Keratinocyte (primary cell): Measurements from ENCODE around the gene ZNF14. TPM values are rescaled to one million over a fixed set of nuclear protein-coding genes. Genes with fewer than 3 reads are reported as not detected.
"Not testable (repeated sequence)": the region's sequence is repeated elsewhere in the genome, so short reads cannot be mapped to it uniquely, and the experiment has no call there.

ENCODE experiments used
- DNase-seq: peaks from one replicate; pipeline ENCODE4 v3.0.0-alpha.2; 2011; ENCODE audit warnings: low read depth, missing footprints, low spot score
- FAIRE-seq: peaks from 2 replicates; lab custom pipeline; 2011; peaks lifted over from hg19 to GRCh38; lab: Jason Lieb, UNC
- H2AFZ ChIP-seq: 2 replicates; pipeline ENCODE4 v1.6.0; 2012; ENCODE audit warnings: low read length, control low read depth, inconsistent platforms; ENCODE audit not compliant: control insufficient read depth
- H3K27ac ChIP-seq: 2 replicates; pipeline ENCODE4 v1.5.1; 2011; ENCODE audit warnings: low read length; ENCODE audit not compliant: control insufficient read depth, insufficient read depth
- H3K27me3 ChIP-seq: 3 replicates; pipeline ENCODE4 v1.6.0; 2011; ENCODE audit warnings: low read length; ENCODE audit not compliant: control insufficient read depth, insufficient read depth; ENCODE audit errors: extremely low read depth
- H3K36me3 ChIP-seq, 2 experiments: 2 replicates in 1 of 2; 3 replicates in 1 of 2; pipeline ENCODE4 v1.5.1; 2011; ENCODE audit warnings: low read length in 2 of 2, mild to moderate bottlenecking in 1 of 2; ENCODE audit not compliant: control insufficient read depth in 2 of 2, insufficient read depth in 2 of 2; ENCODE audit errors: extremely low read depth in 1 of 2
- H3K4me1 ChIP-seq: 3 replicates; pipeline ENCODE4 v1.5.1; 2011; ENCODE audit warnings: low read length; ENCODE audit not compliant: control insufficient read depth, insufficient read depth; ENCODE audit errors: extremely low read depth
- H3K4me2 ChIP-seq: 3 replicates; pipeline ENCODE4 v1.6.0; 2011; ENCODE audit warnings: low read depth, low read length; ENCODE audit not compliant: control insufficient read depth, insufficient read depth; ENCODE audit errors: extremely low read depth
- H3K4me3 ChIP-seq, 3 experiments: fragments of 200-600 bp in 1 of 3; sonication (generic) in 1 of 3; 2 replicates in 2 of 3; 3 replicates in 1 of 3; pipeline ENCODE4 v1.5.1; 2011 to 2016; ENCODE audit warnings: low read length in 3 of 3, mild to moderate bottlenecking in 3 of 3, control low read depth in 2 of 3, inconsistent platforms in 1 of 3, low read depth in 1 of 3, mixed read lengths in 1 of 3, mixed run types in 1 of 3, moderate library complexity in 1 of 3; ENCODE audit not compliant: control insufficient read depth in 2 of 3, insufficient read depth in 2 of 3; ENCODE audit errors: extremely low read depth in 1 of 3
- H3K79me2 ChIP-seq: 2 replicates; pipeline ENCODE4 v1.6.0; 2012; ENCODE audit warnings: low read length; ENCODE audit not compliant: control insufficient read depth, insufficient read depth
- H3K9ac ChIP-seq: 3 replicates; pipeline ENCODE4 v1.6.0; 2011; ENCODE audit warnings: low read length; ENCODE audit not compliant: control insufficient read depth, insufficient read depth; ENCODE audit errors: extremely low read depth
- H3K9me1 ChIP-seq: 3 replicates; pipeline ENCODE4 v1.6.0; 2011; ENCODE audit warnings: low read length; ENCODE audit not compliant: control insufficient read depth, insufficient read depth; ENCODE audit errors: extremely low read depth
- H3K9me3 ChIP-seq: 2 replicates; pipeline ENCODE4 v1.5.1; 2012; ENCODE audit warnings: low read depth, low read length; ENCODE audit not compliant: control insufficient read depth
- H4K20me1 ChIP-seq: 3 replicates; pipeline ENCODE4 v1.6.0; 2011; ENCODE audit warnings: low read length; ENCODE audit not compliant: control insufficient read depth, insufficient read depth; ENCODE audit errors: extremely low read depth
- EZH2 ChIP-seq: IDR thresholded peaks from one replicate; pipeline ENCODE4 v1.6.1; 2012; ENCODE audit warnings: inconsistent platforms, mild to moderate bottlenecking, low read length, moderate library complexity
- dilution Hi-C: fragments of 300-500 bp; cut with MboI; formaldehyde crosslinking; loops from one replicate; pipeline ENCODE4 v1.7.0; 2020; ENCODE audit warnings: low sequenced_read_pairs; ENCODE audit not compliant: extremely low pct_ligation_motif_present
- polyA plus RNA-seq, 5 experiments: library from polyadenylated mRNA; depleted of rRNA in 3 of 5; stranded (reverse) in 3 of 5; stranded (forward) in 1 of 5; unstranded in 1 of 5; fragments of >200 nt; gene quantifications; 1 replicate in 1 of 5; 2 replicates in 3 of 5; 3 replicates in 1 of 5; pipeline versions ENCODE4 v1.2.1 to v1.2.3, GENCODE V29; 2011 to 2012; ENCODE audit warnings: missing spikeins in 2 of 5, low read depth in 1 of 5, low replicate concordance in 1 of 5
- TF ChIP-seq, protein P1 (sequence below), 3 experiments: IDR thresholded peaks in 1 of 3; conservative IDR thresholded peaks in 1 of 3; optimal IDR thresholded peaks in 1 of 3; 2 replicates in 2 of 3; 3 replicates in 1 of 3; pipeline versions ENCODE3 to v1.5.1; 2011; ENCODE audit warnings: low read length in 3 of 3, mild to moderate bottlenecking in 3 of 3, moderate library complexity in 2 of 3, control low read depth in 1 of 3, inconsistent platforms in 1 of 3; ENCODE audit not compliant: insufficient read depth in 2 of 3; ENCODE audit errors: extremely low read depth in 1 of 3

The ZNF14 gene
- polyA plus RNA-seq, 1 donor (not counting 4 experiments of a cell fraction or from before 2014, with no cell fraction given): 2.1 TPM

DNA sequence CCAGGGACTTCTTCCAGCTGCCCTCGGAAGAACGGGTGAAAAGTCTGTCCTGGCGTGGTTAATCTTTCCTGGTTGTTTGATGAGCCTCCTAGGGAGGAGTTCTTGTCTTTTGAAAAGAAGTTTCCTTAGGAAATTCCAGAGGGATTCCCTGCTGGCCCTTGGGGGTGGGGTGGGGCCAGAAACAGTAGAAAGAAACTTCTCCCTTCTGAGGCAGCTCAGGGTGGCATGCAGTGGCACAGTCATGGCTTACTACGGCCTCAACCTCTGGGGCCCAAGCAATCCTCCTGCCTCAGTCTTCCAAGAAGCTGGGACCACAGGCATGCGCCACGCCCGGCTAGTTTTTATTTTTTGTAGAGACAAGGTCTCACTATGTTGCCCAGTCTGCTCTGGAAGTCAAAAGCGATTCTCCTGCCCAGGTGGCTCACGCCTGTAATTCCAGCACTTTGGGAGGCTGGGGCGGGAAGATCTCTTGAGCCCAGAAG, 62.8 kb downstream of the ZNF14 start:
- Histone ChIP-seq H3K4me3 (peak overlapping the region; percentile 81 to 82 (median 82)), H2AFZ (peak overlapping the region; percentile 10), H3K79me2 (peaks cover 22% of the 10 kb centered on the region), H3K4me1 (peaks cover 3% of the 10 kb centered on the region), H3K9ac (peak overlapping the region; percentile 81), H3K4me2 (peak overlapping the region; percentile 88), H3K27ac (no peak overlapping the region), H3K9me3 (no peaks in the 10 kb centered on the region), H3K36me3 (peaks cover 0 to 2% of the 10 kb centered on the region in 2 experiments), H3K9me1 (no peaks in the 10 kb centered on the region), H4K20me1 (no peaks in the 10 kb centered on the region), H3K27me3 (no peaks in the 10 kb centered on the region)
- no peak for TF ChIP-seq EZH2
- TF ChIP-seq, protein P1, sequence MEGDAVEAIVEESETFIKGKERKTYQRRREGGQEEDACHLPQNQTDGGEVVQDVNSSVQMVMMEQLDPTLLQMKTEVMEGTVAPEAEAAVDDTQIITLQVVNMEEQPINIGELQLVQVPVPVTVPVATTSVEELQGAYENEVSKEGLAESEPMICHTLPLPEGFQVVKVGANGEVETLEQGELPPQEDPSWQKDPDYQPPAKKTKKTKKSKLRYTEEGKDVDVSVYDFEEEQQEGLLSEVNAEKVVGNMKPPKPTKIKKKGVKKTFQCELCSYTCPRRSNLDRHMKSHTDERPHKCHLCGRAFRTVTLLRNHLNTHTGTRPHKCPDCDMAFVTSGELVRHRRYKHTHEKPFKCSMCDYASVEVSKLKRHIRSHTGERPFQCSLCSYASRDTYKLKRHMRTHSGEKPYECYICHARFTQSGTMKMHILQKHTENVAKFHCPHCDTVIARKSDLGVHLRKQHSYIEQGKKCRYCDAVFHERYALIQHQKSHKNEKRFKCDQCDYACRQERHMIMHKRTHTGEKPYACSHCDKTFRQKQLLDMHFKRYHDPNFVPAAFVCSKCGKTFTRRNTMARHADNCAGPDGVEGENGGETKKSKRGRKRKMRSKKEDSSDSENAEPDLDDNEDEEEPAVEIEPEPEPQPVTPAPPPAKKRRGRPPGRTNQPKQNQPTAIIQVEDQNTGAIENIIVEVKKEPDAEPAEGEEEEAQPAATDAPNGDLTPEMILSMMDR (optimal IDR thresholded peaks at IDR 0.05 in 1 of 3, IDR thresholded peaks at IDR 0.05 in 1 of 3, conservative IDR thresholded peaks at IDR 0.05 in 1 of 3; ENCODE audit: extremely low read depth in 1 of 3, insufficient read depth in 2 of 3, low read length in 3 of 3): no peak
- DNase-seq (no peak), FAIRE-seq (no peak)
- dilution Hi-C loops: no loop called here

DNA sequence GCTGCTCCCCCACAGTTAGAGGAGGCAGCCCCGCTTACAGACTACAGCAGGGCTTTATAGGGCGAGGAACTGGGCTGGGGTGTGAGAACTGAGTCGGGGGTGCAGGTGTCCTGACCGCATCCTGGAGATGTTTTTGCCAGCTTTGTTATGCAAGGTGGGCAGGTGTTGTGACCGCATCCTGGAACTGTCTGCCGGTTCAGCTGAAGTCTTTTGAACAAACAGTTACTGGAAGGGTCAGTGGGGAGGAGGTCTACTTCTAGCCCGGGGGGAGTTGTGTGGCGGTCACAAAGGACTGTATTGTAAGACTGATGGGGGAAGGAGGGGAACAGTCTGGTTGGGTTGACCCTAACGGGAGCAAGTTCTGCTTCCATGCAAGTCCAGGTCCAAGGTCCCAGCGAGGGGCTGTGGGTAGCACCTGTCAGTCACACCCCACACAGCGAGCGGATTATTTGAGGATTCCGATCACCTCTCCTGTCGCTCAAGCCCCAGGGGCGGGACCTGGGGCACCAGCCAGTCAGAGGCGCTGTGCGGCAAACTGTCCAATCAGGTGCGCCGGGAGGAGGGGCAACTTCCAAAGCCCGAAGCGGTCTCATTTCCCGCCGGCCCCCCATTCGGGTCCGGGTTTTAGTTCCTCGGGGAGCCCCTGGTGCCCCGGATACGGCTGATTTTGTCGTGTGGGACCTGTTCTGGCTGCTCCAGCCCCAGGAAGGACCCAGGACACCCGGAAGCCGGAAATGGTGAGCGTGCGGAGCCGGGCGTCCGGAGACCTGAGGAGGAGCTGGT, 64.5 kb downstream of the ZNF14 start, which contains the start of gene ZNF101:
Gene ZNF101, plus strand, starts transcription at position 610 of the 783 bp plus-strand sequence. Its CDS starts 125 bp downstream, at position 735.
- dilution Hi-C loops: no loop called here
- no peak for FAIRE-seq
- H4K20me1 ChIP-seq: no peaks in the 10 kb centered on the region
- H3K27me3 ChIP-seq: no peaks in the 10 kb centered on the region
- H3K9me3 ChIP-seq: no peaks in the 10 kb centered on the region
- DNase-seq: peak; percentile 59
- H3K4me1 ChIP-seq: peaks cover 3% of the 10 kb centered on the region
- peak within 1 kb of the TSS; percentile 88 for H3K4me2 ChIP-seq
- H3K9ac ChIP-seq: peak within 1 kb of the TSS; percentile 81
- peaks cover 18% of the 10 kb centered on the region for H3K79me2 ChIP-seq
- H3K9me1 ChIP-seq: no peaks in the 10 kb centered on the region
- H3K4me3 ChIP-seq: peak within 1 kb of the TSS; percentile 81 to 82 (median 82)
- H3K36me3 ChIP-seq: peaks cover 0 to 2% of the 10 kb centered on the region in 2 experiments
- TF ChIP-seq EZH2: no peak
- TF ChIP-seq, protein P1 (optimal IDR thresholded peaks at IDR 0.05 in 1 of 3, IDR thresholded peaks at IDR 0.05 in 1 of 3, conservative IDR thresholded peaks at IDR 0.05 in 1 of 3; ENCODE audit: extremely low read depth in 1 of 3, insufficient read depth in 2 of 3, low read length in 3 of 3): no peak
- H2AFZ ChIP-seq: peak within 1 kb of the TSS; percentile 78
- H3K27ac ChIP-seq: peak within 1 kb of the TSS; percentile 69

DNA sequence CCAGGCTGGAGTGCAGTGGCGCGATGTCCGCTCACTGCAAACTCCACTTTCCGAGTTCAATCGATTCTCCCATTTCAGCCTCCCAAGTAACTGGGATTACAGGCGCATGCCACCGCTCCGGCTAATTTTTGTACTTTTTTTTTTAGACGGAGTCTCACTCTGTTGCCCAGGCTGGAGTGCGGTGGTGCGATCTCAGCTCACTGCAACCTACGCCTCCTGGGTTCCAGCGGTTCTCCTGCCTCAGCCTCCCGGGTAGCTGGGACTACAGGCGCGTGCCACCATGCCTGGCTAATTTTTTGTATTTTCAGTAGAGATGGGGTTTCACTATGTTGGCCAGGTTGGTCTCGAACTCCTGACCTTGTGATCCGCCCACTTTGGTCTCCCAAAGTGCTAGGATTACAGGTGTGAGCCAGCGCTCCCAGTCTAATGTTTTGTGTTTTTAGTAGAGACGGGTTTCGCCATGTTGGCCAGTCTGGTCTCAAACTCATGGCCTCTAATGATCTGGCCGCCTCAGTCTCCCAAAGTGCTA, 67.4 kb downstream of the ZNF14 start:
- Histone ChIP-seq H3K4me1 (peaks cover 20% of the 10 kb centered on the region), H3K36me3 (peaks cover 0 to 10% of the 10 kb centered on the region in 2 experiments), H3K79me2 (peaks cover 39% of the 10 kb centered on the region)
- H4K20me1 ChIP-seq, H3K9me1 ChIP-seq, H2AFZ ChIP-seq, H3K9me3 ChIP-seq, DNase-seq, H3K4me2 ChIP-seq, H3K9ac ChIP-seq, dilution Hi-C loops, H3K4me3 ChIP-seq, H3K27ac ChIP-seq, FAIRE-seq, H3K27me3 ChIP-seq: not testable (repeated sequence)
